Colonic mucosa (tissue), 4 donors: Measurements from ENCODE around the gene STEAP2. TPM values are rescaled to one million over a fixed set of nuclear protein-coding genes. Genes with fewer than 3 reads are reported as not detected.

Experiments used
- DNase-seq: peaks from one replicate; pipeline ENCODE4 v3.0.0-alpha.2; 2020
- H3K27ac ChIP-seq: fragments of 200-600 bp; one replicate; pipeline ENCODE4 v1.8.0; 2021
- H3K27me3 ChIP-seq: fragments of 200-600 bp; one replicate; pipeline ENCODE4 v1.8.0; 2021
- H3K36me3 ChIP-seq: fragments of 200-600 bp; one replicate; pipeline ENCODE4 v1.8.0; 2021
- H3K4me1 ChIP-seq: fragments of 200-600 bp; one replicate; pipeline ENCODE4 v1.8.0; 2021; ENCODE audit warnings: mild to moderate bottlenecking
- H3K4me3 ChIP-seq: fragments of 200-600 bp; one replicate; pipeline ENCODE4 v1.8.0; 2021
- H3K9ac ChIP-seq, 2 donors: one replicate each; pipeline ENCODE4 v1.7.0; 2013; ENCODE audit warnings: control low read depth in 2 of 2, low read depth in 2 of 2, low read length in 2 of 2
- H3K9me3 ChIP-seq: fragments of 200-600 bp; one replicate; pipeline ENCODE4 v1.8.0; 2021
- intact Hi-C: fragments of 100-400 bp; cut with DNase I; formaldehyde crosslinking; loops from one replicate; pipeline ENCODE4 v1.14.1; 2022
- total RNA-seq, 2 donors: library from RNA; stranded (reverse); fragmentation: NEBNext Ultra II Directional in 1 of 2; extraction: Animal tissue kit (Norgen Biotek cat#: 25700) in 1 of 2; gene quantifications; one replicate each; pipeline ENCODE4 v1.2.1, GENCODE V29; 2021
- TF ChIP-seq, protein P1 (sequence below): fragments of 200-600 bp; IDR thresholded peaks from one replicate; pipeline ENCODE4 v1.8.0; 2022; ENCODE audit warnings: antibody characterized with exemption, mild to moderate bottlenecking
- donor health status: healthy.
- donor health status: DM: no; HTN: no; CAD: no.
- donor health status: DM: no; HTN: no; CAD: no.

The STEAP2 gene
- total RNA-seq, 2 donors from 2014 or later: 19.7 to 27.3 TPM

DNA sequence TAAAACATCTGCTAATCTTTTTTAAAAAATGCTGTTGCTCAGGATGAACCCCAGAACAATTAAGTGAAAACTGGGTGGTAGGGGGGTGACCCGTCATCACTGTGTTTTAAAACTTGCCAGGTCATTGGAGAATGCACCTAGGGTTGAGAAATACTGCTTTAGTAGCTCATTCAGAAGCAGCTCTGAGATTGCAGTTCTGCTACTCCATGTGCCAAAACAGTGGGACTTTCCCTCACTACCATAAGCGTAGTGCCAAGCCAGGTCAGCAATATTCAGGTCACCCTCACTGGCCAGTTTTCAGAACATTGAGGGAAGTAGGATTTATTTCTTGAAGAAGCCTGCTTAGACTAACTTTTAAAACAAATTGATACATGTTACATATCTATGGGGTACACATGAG lies 5.2 kb downstream of the STEAP2 start:
- no peaks in the 10 kb centered on the region for H3K27me3 ChIP-seq
- H3K4me3 ChIP-seq: no peak overlapping the region
- H3K9me3 ChIP-seq: no peaks in the 10 kb centered on the region
- DNase-seq: no peak
- no peaks in the 10 kb centered on the region for H3K4me1 ChIP-seq
- intact Hi-C loops: no loop called here
- no peak overlapping the region for H3K9ac ChIP-seq
- TF ChIP-seq, protein P1, sequence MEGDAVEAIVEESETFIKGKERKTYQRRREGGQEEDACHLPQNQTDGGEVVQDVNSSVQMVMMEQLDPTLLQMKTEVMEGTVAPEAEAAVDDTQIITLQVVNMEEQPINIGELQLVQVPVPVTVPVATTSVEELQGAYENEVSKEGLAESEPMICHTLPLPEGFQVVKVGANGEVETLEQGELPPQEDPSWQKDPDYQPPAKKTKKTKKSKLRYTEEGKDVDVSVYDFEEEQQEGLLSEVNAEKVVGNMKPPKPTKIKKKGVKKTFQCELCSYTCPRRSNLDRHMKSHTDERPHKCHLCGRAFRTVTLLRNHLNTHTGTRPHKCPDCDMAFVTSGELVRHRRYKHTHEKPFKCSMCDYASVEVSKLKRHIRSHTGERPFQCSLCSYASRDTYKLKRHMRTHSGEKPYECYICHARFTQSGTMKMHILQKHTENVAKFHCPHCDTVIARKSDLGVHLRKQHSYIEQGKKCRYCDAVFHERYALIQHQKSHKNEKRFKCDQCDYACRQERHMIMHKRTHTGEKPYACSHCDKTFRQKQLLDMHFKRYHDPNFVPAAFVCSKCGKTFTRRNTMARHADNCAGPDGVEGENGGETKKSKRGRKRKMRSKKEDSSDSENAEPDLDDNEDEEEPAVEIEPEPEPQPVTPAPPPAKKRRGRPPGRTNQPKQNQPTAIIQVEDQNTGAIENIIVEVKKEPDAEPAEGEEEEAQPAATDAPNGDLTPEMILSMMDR: no peak
- H3K27ac ChIP-seq: no peak overlapping the region
- no peaks in the 10 kb centered on the region for H3K36me3 ChIP-seq

DNA sequence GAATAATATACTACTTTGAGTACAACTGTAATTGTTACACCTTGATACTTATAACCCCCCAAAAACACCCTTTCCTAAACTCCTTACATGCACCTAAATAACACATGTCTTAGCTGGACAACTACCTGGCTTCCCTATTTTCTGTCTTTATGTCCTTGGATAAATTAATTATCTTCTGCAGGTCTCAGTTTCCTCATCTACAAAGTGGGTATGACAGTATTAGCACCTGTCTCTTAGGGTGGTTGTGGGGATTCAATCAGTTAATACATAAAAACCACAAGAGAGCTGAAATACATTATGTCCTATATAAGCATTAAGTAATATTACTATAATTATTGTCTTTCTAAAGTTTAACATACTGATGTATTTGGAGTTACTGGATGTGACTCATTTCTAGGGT lies 10.8 kb downstream of the STEAP2 start:
- DNase-seq: no peak
- H3K9me3 ChIP-seq: no peaks in the 10 kb centered on the region
- H3K27me3 ChIP-seq: no peaks in the 10 kb centered on the region
- TF ChIP-seq, protein P1: no peak
- no peak overlapping the region for H3K4me3 ChIP-seq
- H3K4me1 ChIP-seq: no peaks in the 10 kb centered on the region
- intact Hi-C loops: no loop called here
- H3K9ac ChIP-seq: no peak overlapping the region
- H3K27ac ChIP-seq: no peak overlapping the region
- H3K36me3 ChIP-seq: no peaks in the 10 kb centered on the region

DNA sequence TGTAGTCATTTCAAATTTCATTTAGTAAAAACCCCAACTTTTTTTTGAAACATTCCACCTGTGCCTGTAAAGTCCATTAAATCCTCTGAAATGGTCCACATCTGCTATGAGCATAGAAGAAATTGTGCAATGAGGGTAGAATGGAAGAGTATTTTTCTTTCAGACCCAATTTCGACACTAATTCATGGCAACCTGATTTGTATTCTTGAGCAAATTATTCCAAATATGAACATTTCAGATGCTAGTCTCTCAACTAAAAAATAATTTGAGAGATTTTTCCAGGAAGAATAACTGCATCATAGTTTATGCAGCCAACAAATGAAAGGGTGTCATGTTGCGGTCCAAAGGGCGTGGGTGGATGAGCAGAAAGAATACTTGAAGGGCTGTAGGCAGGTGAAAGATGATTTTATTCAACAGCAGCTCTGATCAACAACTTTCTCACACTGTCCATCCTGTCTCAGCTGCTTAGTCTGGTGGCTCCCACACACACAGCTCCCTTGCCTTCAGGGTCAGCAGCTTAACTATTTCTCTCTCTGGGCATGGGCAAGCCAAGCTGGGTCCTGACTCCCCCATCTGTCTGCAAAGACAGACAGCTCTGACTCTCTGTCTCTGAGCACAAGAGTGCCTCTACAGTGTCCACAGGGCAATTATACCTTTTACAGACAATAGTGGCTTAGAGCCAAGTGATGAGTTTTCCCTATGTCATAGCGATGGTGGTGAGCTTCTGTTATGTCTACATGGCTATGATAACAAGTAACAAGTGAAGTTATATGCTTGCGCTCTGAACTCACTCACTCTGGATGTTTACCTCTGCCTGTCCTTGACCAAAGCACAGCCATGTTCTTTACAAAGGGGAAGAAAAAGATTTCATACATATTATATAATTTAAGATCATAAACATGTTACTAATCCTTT lies 11.5 kb downstream of the STEAP2 start:
- H3K9ac ChIP-seq: no peak overlapping the region
- no peak overlapping the region for H3K4me3 ChIP-seq
- TF ChIP-seq, protein P1: no peak
- H3K27ac ChIP-seq: no peak overlapping the region
- DNase-seq: no peak
- H3K9me3 ChIP-seq: no peaks in the 10 kb centered on the region
- H3K27me3 ChIP-seq: no peaks in the 10 kb centered on the region
- intact Hi-C loops: no loop called here
- no peaks in the 10 kb centered on the region for H3K36me3 ChIP-seq
- H3K4me1 ChIP-seq: no peaks in the 10 kb centered on the region

DNA sequence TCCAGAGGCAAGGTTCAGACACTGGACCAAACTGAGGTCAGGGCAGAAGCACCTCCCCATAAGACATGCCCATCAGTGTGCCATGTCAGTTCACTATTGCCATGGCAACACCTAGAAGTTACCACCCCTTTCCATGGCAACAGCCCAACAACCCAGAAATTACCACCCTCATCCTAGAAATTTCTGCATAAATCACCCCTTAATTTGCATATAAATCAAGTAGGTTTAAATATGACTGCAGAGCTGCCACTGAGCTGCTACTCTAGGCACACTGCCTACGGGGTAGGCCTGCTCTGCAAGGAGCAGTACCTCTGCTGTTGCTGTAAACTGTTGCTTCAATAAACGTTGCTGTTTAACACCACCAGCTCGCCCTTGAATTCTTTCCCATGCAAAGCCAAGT lies 12.7 kb downstream of the STEAP2 start:
- Histone ChIP-seq H3K4me1 (no peaks in the 10 kb centered on the region), H3K9me3 (no peaks in the 10 kb centered on the region), H3K27me3 (no peaks in the 10 kb centered on the region), H3K27ac (no peak overlapping the region), H3K36me3 (no peaks in the 10 kb centered on the region), H3K9ac (no peak overlapping the region), H3K4me3 (no peak overlapping the region)
- intact Hi-C loops: no loop called here
- DNase-seq: no peak
- TF ChIP-seq, protein P1: no peak

DNA sequence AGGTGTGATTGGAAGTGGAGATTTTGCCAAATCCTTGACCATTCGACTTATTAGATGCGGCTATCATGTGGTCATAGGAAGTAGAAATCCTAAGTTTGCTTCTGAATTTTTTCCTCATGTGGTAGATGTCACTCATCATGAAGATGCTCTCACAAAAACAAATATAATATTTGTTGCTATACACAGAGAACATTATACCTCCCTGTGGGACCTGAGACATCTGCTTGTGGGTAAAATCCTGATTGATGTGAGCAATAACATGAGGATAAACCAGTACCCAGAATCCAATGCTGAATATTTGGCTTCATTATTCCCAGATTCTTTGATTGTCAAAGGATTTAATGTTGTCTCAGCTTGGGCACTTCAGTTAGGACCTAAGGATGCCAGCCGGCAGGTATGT lies 13.6 kb downstream of the STEAP2 start:
- Histone ChIP-seq H3K4me3 (no peak overlapping the region), H3K4me1 (no peaks in the 10 kb centered on the region), H3K9me3 (no peaks in the 10 kb centered on the region), H3K27ac (no peak overlapping the region), H3K27me3 (no peaks in the 10 kb centered on the region), H3K36me3 (no peaks in the 10 kb centered on the region), H3K9ac (no peak overlapping the region)
- intact Hi-C loops: no loop called here
- no peak for DNase-seq
- TF ChIP-seq, protein P1: no peak
